Subcutaneous adipose tissue (tissue), 4 donors: Measurements from ENCODE around the gene ACADVL. TPM values are rescaled to one million over a fixed set of nuclear protein-coding genes. Genes with fewer than 3 reads are reported as not detected.

Experiments used
- CTCF ChIP-seq: fragments of 450-650 bp; IDR thresholded peaks from one replicate; pipeline ENCODE4 v1.5.1; 2016; ENCODE audit warnings: low read depth, mild to moderate bottlenecking, control low read depth, antibody characterized with exemption, moderate library complexity
- total RNA-seq, 4 donors: library from RNA; depleted of rRNA; stranded (reverse); fragments of >200 nt; gene quantifications; one replicate each; pipeline ENCODE4 v1.1.0, GENCODE V29; 2016

ACADVL gene
- 1,000 to 10,000 TPM in 1 of 4 donors, 100 to 1,000 TPM in 3; 533 to 1,103 (median 672) TPM for total RNA-seq

GRCh38 chr17:7219812-7220592 lies at the start of gene ACADVL, which contains the start of gene DLG4:
ACADVL (plus strand) TSS chr17:7219938; CDS start chr17:7219985, 47 bp downstream.
DLG4 (minus strand) TSS chr17:7219836.
- no peak for TF ChIP-seq CTCF

- TF ChIP-seq CTCF = no peak
Measured at GRCh38 chr17:7173687-7174602, 45.8 kb upstream of the ACADVL start.

- no peak for TF ChIP-seq CTCF
Measured at GRCh38 chr17:7174603-7175326, 45.0 kb upstream of the ACADVL start.

GRCh38 chr17:7175330-7175733 lies 44.4 kb upstream of the ACADVL start:
- no peak for TF ChIP-seq CTCF

- TF ChIP-seq CTCF = no peak
Measured at GRCh38 chr17:7176107-7176840, 43.5 kb upstream of the ACADVL start.

GRCh38 chr17:7176841-7177190 lies 42.9 kb upstream of the ACADVL start:
- TF ChIP-seq CTCF = no peak
